ENCODE results near the gene LRSAM1.

GRCh38 chr9:127422787-127423186 lies 28.5 kb upstream of the LRSAM1 start:
- no peak for TF ChIP-seq CTCF (IDR thresholded peaks at IDR 0.05)
- TF ChIP-seq POLR2A (IDR thresholded peaks at IDR 0.05) = no peak

Measured in gastroesophageal sphincter (tissue), 3 donors.